GM18499 (cell line): Measurements from ENCODE around the gene HFE.
"Not testable (repeated sequence)": the region's sequence is repeated elsewhere in the genome, so short reads cannot be mapped to it uniquely, and the experiment has no call there.

Experiments used
- ATAC-seq: cut with Tn5 transposase; IDR thresholded peaks from one replicate; pipeline ENCODE4 v1.9.1; 2021; ENCODE audit warnings: moderate number of reproducible peaks; ENCODE audit not compliant: insufficient read depth, unreplicated experiment

Gene HFE

GRCh38 chr6:26058477-26059033, 28.7 kb upstream of the HFE start:
- not testable (repeated sequence) for ATAC-seq

GRCh38 chr6:26059941-26060340, 27.3 kb upstream of the HFE start:
- no peak for ATAC-seq

- ATAC-seq = no peak
These were observed 22.5 kb upstream of the HFE start for GRCh38 chr6:26064619-26065257.

GRCh38 chr6:26065952-26066380, 21.3 kb upstream of the HFE start:
- ATAC-seq = peak; percentile 81

- ATAC-seq = no peak
These were observed 19.9 kb upstream of the HFE start for GRCh38 chr6:26067367-26067766.

DNA sequence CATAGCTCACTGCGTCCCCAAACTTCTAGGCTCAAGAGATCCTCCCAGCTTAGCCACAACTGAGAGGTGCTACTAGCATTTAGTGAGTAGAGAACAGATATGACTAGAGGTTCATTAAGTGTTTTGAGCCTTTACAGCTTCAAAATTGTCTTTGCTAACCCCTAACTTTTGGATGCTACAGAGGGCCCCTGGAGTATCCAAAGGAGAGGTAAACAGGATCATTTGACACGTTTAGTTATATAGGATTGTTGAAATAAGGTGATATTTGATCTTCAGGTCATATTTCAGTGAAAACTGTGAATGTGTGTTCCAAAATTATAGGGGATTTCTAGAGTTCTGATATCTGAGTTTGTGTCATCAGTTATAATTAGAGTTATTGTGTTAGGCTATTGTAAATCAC, 19.2 kb upstream of the HFE start:
- no peak for ATAC-seq

DNA sequence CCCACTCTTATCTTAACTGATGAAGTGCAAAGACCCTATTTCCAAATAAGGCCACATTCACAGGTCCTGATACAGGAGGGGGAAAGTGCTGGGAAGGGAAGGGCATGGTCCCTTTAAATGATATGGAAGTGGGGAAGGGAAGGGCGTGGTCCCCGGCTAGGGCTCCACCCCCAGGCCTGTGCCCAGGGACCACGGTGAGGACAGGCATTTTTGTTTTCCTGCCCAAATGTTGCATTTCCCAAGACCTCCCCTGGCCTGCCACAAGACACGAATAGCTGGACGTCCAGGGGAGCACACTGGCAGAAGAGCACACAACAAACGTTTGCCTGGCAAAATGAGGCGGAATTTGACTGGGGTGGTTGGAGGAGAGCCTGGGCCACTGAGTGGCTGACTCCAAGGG, 16.1 kb upstream of the HFE start:
- ATAC-seq = no peak

- no peak for ATAC-seq
These were observed 12.0 kb upstream of the HFE start for GRCh38 chr6:26075063-26075717.

GRCh38 chr6:26078066-26078465, 9.2 kb upstream of the HFE start:
- ATAC-seq = not testable (repeated sequence)

- not testable (repeated sequence) for ATAC-seq
These were observed 6.1 kb upstream of the HFE start for GRCh38 chr6:26081096-26081495.

- ATAC-seq = no peak
These were observed 1.0 kb upstream of the HFE start for GRCh38 chr6:26086211-26086610.

DNA sequence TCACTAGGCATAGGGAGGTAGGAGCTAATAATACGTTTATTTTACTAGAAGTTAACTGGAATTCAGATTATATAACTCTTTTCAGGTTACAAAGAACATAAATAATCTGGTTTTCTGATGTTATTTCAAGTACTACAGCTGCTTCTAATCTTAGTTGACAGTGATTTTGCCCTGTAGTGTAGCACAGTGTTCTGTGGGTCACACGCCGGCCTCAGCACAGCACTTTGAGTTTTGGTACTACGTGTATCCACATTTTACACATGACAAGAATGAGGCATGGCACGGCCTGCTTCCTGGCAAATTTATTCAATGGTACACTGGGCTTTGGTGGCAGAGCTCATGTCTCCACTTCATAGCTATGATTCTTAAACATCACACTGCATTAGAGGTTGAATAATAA, 1.1 kb downstream of the HFE start:
- ATAC-seq = no peak

DNA sequence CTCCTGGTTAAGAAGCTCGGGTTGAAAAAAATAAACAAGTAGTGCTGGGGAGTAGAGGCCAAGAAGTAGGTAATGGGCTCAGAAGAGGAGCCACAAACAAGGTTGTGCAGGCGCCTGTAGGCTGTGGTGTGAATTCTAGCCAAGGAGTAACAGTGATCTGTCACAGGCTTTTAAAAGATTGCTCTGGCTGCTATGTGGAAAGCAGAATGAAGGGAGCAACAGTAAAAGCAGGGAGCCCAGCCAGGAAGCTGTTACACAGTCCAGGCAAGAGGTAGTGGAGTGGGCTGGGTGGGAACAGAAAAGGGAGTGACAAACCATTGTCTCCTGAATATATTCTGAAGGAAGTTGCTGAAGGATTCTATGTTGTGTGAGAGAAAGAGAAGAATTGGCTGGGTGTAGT, 2.0 kb downstream of the HFE start:
- ATAC-seq = no peak

DNA sequence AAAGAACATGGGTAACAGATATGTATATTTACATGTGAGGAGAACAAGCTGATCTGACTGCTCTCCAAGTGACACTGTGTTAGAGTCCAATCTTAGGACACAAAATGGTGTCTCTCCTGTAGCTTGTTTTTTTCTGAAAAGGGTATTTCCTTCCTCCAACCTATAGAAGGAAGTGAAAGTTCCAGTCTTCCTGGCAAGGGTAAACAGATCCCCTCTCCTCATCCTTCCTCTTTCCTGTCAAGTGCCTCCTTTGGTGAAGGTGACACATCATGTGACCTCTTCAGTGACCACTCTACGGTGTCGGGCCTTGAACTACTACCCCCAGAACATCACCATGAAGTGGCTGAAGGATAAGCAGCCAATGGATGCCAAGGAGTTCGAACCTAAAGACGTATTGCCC, 5.2 kb downstream of the HFE start:
- no peak for ATAC-seq

GRCh38 chr6:26094036-26094435, 6.8 kb downstream of the HFE start:
- ATAC-seq = no peak

- no peak for ATAC-seq
These were observed 10.1 kb downstream of the HFE start for GRCh38 chr6:26097268-26097875.

GRCh38 chr6:26103141-26103769, 16.0 kb downstream of the HFE start:
- ATAC-seq = no peak

DNA sequence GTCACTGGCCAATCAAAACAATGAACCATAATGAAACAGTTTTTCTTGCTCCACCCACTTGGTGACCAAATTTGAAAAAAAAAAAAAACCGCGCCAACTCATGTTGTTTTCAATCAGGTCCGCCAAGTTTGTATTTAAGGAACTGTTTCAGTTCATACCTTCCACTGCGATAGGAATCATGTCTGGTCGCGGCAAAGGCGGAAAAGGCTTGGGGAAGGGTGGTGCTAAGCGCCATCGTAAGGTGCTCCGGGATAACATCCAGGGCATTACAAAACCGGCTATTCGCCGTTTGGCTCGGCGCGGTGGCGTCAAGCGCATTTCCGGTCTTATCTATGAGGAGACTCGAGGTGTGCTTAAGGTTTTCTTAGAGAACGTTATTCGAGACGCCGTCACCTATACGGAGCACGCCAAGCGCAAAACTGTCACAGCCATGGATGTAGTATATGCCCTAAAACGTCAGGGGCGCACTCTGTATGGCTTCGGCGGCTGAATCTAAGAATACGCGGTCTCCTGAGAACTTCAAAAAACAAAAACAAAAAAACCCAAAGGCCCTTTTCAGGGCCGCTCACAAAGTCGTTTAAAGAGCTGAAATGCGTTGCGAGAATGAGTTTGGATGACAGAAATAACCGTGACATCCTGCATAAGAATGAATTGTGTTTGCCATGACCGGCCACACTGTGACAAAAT, 16.7 kb downstream of the HFE start:
- peak; percentile 75 for ATAC-seq

DNA sequence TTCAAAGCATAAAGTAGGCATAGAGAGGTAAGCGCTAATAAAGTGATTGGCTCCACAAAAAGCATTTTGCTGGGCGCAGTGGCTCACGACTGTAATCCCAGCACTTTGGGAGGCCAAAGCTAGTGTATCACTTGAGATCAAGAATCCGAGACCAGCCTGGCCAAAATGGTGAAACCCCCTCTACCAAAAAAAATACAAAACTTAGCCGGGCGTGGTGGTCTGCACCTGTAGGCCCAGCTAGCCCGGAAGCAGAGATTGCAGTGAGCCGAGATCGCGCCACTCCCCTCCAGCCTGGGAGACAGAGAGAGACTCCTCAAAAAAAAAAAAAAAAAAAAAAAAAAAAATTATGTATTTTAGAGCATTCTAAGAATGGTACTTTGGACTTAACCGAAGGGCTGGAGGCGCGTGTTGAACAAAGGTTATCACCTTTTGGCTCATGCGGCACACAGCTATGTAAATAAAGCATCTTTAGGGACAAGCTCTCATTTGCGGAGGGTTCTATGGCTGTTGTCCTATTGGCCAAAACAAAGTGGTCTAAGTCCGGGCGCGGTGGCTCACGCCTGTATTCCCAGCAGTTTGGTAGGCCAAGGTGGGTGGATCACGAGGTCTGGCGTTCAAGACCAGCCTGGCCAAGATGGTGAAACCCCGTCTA, 17.4 kb downstream of the HFE start:
- ATAC-seq = no peak
